ENCODE measurements around the gene AANAT.

Gene AANAT

DNA sequence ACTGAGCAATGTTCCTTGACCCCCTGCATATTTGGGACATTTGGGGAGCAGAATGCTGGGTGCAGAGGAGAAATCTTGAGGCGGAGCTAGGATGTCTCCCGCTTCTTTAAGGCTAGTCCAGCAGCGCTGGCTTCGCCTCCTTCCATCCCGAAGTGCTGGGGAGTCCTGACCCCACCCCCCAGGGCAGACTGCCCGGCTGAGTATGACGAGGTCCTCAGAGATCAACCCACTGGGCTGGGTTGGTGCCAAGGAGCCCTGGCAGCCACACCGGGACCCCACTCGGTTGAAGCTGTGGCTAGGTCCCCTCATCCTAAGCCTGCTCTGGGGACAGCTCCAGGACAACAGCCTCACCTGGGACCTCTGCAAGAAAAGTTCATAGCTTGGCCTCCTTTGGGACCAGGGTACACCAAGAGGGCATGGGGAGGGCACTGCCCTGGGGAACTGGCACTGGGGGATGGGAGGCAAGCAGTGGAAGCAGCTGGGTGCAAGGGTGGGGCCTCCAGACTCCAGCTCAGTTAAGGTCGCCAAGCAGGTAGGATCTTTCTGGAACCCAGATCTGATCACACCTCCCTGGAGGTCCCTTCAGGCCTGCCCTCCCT, 22.8 kb downstream of the AANAT start:
- DNase-seq (ENCODE audit: low read depth, low spot score): no peak

DNA sequence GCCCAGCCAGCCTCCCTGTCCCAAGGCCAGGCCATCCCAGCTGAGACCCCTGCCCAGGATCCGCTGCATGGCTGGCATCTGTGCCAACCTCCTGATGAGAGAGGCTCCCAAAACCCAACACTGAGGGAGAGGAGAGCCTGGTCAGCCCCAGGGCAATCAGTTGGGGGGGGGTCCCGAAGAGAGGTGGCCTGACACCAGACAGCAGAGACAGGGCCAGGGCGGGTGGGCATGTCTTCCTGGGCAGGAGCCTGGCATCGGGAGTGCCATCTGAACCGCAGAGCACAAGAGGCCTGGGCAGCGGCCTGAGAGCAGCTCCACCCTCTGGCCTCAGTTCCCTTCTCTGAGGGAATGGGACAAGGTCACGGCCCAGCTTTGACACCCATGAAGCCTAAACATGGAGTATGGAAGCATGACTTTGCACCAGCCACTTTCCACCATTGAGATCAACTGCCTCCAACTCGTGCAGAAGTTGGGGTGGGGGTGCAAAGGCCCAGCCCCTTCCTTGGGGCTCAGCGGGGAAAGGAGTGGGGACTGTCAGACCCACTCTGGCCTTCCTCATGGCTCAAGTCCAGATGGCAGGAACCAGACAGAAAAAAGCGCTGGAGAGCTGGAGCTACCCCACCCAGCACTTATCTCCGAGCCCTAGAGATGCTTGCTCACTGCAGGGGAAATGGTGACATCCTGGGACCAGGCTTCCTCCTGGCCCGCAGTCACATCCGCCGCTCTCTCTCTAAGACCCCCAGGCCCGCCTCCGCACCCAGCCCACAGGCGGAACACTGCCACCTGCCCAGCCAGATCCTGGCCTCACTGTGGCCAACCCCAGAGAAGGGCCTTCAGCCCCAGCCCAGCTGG, 24.1 kb downstream of the AANAT start:
- no peak for DNase-seq (ENCODE audit: low read depth, low spot score)

DNA sequence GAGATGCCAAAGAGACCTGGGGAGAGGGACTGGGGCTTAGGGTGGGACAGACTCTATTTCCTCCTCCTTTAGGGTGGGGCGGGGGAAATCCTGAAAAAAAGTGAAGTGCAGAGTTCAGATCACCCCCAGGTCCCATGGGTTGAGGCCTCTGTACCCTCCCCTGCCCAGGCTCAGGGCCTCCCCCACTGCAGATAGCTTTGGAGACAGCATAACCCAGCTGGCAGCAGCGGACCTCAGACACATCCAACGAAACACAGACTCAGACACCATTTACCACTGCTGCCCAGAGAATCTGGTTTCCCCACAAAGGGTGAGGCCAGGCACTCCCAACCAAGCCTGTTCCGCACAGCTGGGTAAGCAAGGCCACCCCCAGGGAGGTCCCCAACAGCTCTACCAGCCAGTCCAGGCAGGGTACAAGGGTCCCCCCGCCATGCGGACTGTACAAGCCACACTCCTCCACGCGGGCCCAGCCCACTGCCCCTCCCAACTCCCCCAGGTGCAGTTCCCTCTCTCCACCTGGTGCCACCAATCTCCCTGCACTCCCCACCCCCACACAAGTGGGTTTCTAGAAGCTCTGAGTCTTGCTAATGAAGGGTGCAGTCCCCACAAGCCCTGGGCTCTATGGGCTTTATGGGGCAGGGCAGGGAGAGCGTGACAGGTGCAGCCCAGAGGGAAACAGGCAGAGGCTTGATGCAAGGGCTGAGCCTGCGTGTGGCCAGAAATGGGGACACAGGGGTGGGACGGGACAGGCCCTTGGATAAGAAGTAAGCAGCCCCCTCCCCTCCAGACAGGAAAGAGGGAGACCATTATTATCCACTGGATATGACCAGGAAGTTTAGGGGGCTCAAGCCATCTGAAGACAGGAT, 25.0 kb downstream of the AANAT start:
- no peak for DNase-seq (ENCODE audit: low read depth, low spot score)

DNA sequence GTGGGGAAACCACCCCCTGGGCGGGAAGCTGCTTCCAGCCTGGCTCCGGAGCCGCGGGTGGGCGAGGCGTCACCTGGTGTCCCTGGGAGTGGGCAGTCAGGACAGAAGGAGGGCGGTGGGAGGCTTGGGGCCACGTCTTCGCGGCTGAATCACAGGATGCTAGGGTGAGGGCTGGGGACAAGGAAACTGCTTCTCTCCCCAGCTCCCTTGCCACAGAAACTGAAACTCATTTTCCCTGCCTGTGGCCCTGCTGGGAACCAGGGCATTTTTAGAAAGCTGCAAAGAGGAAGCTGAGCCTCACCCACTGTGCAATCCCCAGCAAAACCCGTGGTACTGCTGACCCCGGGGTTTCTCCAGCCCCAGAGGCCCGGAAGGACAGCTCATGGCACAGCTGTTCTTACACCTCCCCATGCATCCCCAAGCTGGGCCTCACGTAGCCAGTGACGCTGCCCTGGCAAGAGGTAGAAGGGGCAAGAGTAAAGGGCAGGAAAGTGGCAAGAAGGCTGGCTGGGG, 25.6 kb downstream of the AANAT start:
- peak; percentile 87 for DNase-seq (ENCODE audit: low read depth, low spot score)

DNA sequence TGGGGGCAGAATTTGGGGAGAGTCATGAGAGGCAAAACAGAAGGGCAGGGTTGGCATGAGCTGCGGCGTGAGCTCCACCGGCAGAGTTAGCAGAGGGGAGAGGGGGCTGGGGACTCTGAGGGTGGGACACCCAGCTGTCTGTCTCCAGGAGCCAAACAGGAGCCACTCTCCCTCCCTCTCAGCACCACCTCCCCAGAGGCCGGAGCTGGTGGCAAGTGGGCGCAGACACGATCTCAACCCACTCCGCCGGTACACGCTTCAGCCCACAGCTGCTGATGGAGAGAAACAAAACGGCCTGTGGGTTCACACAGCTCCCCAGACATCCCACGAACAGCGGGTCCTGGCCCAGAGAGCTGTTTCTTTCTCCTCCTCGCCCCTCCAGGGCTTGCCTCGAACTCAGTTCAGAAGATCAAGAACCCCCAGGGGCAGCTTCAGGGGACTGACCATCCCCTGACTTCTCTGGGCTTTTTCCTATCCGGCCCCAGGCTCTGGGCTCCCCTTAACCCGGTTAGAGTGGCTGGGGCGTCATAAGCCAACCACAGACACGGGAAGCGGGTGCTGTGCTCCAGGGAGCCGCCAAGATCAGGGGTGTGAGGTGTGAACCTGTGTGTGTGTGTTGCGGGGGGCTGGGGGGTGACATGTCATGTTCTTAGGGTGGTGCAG, 26.2 kb downstream of the AANAT start:
- DNase-seq (ENCODE audit: low read depth, low spot score): no peak

DNA sequence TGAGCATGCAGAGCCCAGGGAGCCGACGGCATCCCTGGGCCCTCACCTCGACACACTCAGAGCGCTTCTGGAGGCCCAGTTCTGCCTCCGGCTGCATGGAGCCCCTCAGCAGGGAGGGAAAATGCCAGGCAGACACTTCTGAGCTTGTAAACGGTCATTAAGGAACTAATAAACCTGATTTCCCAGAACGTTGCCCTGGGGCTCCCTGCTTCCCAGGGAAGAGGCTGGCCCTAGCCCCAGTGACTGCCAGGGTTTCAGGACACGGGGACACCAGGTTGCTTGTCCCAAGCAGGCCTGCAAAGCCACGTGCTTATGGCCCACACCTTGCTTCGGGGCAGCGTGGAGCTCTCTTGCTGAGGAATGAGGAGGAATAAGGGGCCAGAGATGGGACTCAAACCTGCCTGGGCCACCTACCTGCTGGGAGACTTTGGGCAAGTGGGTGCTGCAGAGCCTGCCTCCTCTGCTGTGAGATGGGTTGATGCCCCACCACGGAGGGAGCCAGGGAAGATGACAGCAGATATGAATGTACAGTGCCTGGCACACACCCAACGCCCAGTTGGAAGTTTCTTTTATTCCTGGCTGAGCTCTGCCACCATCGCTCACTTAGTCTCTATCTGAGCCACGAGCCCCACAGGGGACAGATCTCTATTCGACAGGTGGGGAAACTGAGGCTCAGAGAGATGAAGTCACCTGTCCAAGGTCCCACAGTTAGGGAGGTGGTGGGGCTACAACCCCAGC, 28.4 kb downstream of the AANAT start:
- no peak for DNase-seq (ENCODE audit: low read depth, low spot score)

DNA sequence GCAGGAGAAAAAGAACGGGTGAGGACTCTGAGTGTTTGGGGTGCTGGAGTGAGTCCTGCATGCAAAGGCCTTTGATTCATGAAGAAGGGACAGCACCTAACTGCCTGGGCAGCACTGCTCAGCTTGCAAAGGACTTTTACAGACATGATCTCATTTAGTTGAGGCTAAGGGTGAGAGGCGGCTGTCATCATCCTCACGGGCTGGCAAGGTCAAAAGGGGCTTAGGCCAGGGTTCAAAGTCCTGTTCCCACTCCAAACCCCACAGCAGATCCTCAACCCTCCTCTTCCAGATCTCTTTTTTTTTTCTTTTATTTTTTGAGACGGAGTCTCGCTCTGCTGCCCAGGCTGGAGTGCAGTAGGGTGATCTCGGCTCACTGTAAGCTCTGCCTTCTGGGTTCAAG, 29.1 kb downstream of the AANAT start:
- DNase-seq (ENCODE audit: low read depth, low spot score): no peak

DNA sequence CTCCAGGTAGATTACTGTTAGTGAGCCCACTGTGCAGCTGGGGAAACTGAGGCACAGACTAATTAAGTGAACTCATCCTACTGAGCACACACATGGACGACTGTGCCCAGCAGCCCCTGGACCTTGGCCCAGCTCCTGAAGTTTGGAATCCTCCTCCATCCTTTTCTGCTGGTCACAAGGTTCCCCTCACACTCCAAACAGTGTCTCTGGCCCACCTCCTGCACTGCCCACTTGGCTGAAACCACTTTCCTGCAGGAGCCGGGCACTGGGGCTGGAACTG, 30.2 kb downstream of the AANAT start:
- DNase-seq (ENCODE audit: low read depth, low spot score): no peak

DNA sequence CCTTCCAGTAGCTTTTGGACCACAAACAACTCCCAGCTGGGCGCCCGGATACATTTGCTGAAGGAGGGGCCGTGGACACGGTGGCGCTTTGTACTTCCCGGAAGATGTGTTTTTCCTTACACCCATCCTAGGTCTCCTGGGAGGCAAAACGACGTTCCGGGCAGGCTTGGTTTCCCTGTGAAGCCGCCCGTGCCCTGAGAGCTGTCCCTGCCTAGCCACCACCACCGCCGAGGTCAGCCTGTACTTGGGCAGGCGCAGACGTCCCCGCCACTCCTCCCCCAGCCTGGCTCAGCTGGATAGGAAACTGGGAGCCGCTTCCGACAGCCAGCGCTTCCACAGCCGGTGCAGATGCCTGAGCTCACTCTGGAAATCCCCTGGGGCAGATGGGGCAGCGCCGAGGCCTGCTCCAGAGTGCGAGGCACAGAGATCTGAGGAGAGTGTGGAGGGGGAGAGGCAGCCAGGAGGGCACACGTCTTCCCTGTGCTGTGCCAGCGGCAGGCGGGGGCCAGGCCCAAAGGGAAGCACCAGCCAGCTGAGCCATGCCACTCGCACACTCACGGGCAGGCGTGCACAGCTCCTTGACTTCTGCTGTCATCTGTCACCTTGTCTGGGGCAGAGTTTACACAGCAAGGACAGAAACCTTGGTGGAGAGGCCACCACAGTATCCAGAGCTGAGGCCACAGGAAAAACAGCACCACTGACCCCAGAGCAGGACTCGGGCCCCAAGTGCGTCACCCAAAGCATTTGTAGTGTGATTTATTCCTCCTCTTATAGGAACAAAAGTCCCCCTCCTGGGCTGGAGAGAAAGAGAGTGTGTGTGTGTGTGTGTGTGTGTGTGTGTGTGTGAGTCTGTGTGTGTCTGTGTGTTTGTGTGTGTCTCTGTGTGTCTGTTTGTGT, 30.8 kb downstream of the AANAT start:
- peak; percentile 53 for DNase-seq (ENCODE audit: low read depth, low spot score)

DNA sequence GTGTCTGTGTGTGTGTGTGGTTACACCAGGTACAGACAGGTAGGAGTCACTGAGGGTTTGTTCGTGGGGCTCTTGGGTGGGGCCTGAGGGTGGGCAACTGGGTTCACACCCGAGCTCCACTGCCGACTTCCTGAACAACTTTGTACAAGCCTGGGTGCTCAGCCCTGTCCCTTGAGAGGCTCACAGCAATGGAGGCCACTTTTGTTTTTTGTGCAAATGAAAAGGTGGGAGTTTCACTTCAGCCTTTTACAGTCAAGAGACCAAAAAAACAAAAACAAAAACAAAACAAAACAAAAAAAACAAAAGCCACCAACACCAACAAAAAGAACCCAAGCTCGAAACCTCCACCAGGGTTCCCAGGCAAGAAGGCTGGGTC, 31.5 kb downstream of the AANAT start:
- no peak for DNase-seq (ENCODE audit: low read depth, low spot score)

DNA sequence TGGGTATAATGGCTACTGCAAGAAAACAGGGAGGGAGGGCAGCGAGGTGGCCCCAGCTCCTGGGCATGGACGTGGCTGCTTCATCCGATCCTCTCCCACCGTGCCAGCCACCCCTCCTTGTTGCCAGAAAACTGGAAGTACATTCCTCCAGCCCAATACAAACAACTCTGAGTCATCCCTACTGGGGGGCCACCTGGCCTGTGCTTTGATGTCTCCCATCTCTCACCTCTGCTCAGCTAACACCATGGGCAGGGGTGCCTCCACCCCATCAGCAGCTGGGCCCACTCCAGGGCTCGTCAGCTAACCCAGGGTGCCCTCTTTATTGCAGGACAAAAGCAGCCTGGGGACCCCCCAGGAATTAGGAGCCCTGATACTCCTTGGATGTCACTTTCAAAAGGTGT, 31.9 kb downstream of the AANAT start:
- DNase-seq (ENCODE audit: low read depth, low spot score): no peak

DNA sequence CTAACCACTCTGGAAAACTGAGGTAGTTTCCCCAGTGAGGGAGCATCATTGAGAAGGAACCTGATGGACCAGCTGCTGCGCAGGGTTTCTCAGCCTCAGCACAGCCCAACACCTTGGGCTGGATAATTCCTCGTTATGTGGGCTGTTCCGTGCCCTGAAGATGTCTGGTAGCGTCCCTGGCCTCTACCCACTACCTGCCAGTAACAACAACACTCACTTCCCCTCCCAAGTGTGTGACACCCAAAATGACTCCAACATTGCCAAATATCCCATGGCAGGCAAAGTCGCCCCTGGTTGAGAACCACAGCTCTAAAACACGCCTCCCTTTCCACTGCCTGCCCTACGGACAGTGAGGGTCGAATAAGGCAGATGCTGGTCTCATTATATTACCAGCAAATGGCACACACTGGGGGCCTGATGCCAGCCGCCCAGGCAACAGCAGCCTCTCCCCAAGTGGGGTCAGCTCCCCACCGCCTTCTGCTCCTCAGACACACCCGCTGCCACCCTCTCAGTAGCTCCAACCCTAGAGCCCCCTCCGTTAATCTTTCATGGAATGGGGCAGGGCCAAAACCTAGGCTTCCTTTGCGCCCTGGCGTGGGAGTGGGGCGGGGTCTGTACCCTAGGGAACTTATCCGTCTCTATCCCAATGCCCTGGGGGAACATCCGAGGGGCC, 32.8 kb downstream of the AANAT start:
- DNase-seq (ENCODE audit: low read depth, low spot score): no peak

DNA sequence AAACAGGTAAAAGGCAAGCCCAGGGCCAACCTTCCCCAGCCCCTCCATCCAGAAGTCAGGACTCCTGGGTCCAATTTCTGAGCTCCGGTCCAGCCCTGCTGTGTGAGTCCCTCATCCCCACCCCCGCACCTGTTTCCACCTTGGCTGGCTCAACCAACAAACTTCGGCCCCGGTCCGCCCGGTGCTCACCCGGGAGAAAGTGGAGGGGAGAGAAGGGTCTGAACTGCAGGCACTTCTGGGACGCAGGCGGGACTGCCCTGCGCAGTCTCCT, 33.3 kb downstream of the AANAT start:
- no peak for DNase-seq (ENCODE audit: low read depth, low spot score)

DNA sequence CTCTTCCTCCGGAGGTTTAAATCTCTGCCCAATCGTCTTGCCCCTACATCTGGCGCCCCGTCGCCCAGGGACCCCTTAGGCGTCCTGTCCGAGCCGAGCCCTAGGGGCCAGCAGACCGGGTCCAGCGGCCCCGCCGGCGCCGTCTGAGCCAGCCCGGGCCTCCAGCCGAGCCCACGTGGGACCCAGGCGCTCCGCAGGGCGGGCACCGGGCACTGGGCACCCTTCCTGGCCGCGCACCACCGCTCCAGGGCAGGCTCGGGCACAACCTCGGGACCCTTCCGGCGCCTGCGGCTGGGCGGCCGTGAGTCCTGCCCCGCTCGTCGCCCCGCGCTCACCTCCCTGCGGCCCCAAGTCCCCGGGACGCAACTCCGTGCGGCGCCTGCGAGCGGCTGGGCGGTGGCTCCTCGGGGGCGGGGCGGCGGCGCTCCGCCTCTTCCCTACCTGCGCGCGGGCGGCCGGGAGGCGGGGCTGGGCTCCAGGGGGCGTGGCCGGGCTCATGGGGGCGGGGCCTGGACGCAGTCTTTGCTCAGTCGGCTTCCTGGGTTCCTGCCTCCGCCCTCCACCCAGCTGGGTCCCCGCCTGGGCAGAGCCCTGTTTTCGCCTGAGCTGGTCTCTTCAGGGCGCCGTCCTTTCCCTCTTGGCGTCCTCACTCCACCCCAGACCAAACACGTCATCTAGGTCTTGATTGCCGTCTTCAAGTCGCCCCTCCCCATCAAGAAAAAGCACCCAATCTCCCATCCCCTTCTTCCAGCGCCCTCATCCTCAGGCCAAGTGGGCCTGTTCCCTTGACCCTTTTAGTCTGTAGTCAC, 33.8 kb downstream of the AANAT start, which contains the start of gene RHBDF2:
Gene RHBDF2, minus strand, starts transcription at position 406 of the 809 bp plus-strand sequence. CDS start 19,899 bp downstream, outside the sequence.
- DNase-seq (ENCODE audit: low read depth, low spot score): peak; percentile 56

DNA sequence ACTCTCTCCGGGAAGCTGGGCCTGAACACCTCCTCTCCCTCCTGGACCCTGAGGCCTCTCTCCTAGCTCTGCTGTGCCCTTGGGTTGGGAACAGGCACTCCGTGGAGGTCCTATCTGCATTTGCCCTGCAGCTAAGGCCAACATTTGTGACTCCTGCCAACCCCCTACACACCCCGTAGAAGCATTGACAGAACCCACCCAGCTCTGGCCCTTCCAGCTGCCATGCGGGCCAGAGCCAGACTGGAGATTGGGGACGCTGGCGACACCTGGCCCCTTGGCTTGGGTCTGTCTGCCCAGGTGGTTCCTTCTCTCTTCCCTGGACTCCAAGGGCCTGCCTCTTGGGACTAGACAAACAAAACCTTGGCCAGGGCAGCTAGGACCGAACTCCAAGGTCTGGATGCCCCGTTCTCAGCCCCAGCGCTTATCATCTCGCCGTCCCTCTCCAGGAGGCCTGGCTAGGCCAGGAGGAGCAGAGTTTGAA, 34.5 kb downstream of the AANAT start:
- no peak for DNase-seq (ENCODE audit: low read depth, low spot score)

DNA sequence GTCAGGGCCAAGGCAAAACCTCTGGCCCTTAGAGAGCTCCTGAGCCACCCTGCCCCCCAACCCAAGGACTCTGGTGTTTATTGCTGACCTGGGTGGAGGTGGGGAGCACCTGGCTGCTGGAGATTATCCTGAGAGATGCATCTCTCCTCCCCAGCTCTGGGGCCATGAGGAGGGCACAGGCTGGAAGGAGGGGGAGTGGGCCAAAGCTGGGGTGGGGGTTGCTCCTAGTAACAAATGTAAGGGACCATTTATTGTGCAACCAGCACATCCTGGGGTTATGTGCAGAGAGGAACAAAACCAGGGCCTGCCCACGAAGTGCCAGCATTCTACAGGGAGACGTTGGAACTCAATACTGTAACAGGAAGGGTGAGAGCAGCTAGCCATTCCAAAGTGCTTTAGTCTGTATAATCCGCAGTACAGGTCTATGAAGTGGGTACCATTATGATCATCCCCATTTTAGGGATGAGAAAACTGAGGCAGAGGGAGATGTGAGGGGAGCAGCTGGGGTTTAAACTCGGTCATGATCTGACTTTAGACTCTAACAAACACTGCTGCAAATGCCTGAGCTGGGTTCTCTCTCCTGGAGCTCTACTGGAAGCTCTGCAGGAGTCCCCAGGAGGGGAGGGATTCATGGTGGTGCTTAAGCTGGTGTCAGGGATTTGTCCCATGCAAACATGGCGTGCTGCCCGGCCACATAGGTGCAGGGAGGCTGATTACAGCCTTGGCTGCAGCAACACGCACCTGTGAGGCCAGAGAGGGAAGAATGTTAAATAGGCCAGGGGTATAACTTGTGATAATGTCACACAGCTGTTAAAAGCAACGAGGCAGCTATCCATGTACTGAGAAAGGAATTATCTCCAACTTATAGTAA, 35.2 kb downstream of the AANAT start:
- DNase-seq (ENCODE audit: low read depth, low spot score): no peak

DNA sequence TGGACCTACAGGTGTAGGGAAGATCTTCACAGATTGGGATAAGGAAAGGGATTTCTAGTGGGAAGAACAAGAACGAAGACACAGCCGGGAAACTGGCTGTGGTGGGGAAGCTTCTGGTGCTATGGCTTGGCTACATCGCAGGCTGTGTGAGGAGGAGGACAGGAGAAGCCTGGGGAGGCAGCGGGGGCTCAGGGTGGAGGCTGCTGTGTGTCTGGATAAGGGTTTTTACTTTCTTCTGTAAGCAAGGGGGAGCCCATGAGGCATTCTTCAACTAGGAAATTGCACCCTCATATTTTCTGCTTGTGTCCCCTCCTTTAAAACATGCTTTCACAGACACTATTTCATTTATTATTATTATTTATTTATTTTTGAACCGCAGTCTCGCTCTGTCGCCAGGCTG, 36.7 kb downstream of the AANAT start:
- DNase-seq (ENCODE audit: low read depth, low spot score): no peak
